ENCODE data around the gene CACNA1H. TPM values are rescaled to one million over a fixed set of nuclear protein-coding genes. Genes with fewer than 3 reads are reported as not detected.

CACNA1H gene
- total and polyA plus RNA-seq, 2 of the 8 experiments (the other 6 are each of a cell fraction or from before 2014, with no cell fraction given): 14.0 to 28.7 TPM

Other genes starting within 250 kb of the CACNA1H start
- 3.5 and 5.1 TPM in 2 replicates for gene LMF1, start 182.1 kb upstream of the CACNA1H start, total RNA-seq (2021; fragmentation: NEBNext Ultra II Directional; extraction: Animal tissue kit (Norgen Biotek cat#: 25700))
- gene LMF1, start 182.1 kb upstream of the CACNA1H start, polyA plus RNA-seq (2011; rRNA removed): 9.0 and 9.1 TPM in 2 replicates
- gene SOX8, start 171.3 kb upstream of the CACNA1H start, total RNA-seq (2021; fragmentation: NEBNext Ultra II Directional; extraction: Animal tissue kit (Norgen Biotek cat#: 25700)): 5.7 and 6.4 TPM in 2 replicates
- 2.2 and 4.5 TPM in 2 replicates for gene SOX8, start 171.3 kb upstream of the CACNA1H start, polyA plus RNA-seq (2011; rRNA removed)
- 0.31 and 0.56 TPM in 2 replicates for gene SSTR5, start 80.4 kb upstream of the CACNA1H start, total RNA-seq (2021; fragmentation: NEBNext Ultra II Directional; extraction: Animal tissue kit (Norgen Biotek cat#: 25700))
- 0.60 and 0.61 TPM in 2 replicates for gene SSTR5, start 80.4 kb upstream of the CACNA1H start, polyA plus RNA-seq (2011; rRNA removed)
- not detected in 2 replicates for gene C1QTNF8, start 56.9 kb upstream of the CACNA1H start, total RNA-seq (2021; fragmentation: NEBNext Ultra II Directional; extraction: Animal tissue kit (Norgen Biotek cat#: 25700))
- gene C1QTNF8, start 56.9 kb upstream of the CACNA1H start, polyA plus RNA-seq (2011; rRNA removed): not detected in 2 replicates
- not detected in 2 replicates for gene TPSG1, start 72.2 kb downstream of the CACNA1H start, total RNA-seq (2021; fragmentation: NEBNext Ultra II Directional; extraction: Animal tissue kit (Norgen Biotek cat#: 25700))
- not detected in 2 replicates for gene TPSG1, start 72.2 kb downstream of the CACNA1H start, polyA plus RNA-seq (2011; rRNA removed)
- not detected in 2 replicates for gene TPSB2, start 77.1 kb downstream of the CACNA1H start, total RNA-seq (2021; fragmentation: NEBNext Ultra II Directional; extraction: Animal tissue kit (Norgen Biotek cat#: 25700))
- 0.08 TPM in 1 of 2 replicates, not detected in the other for gene TPSB2, start 77.1 kb downstream of the CACNA1H start, polyA plus RNA-seq (2011; rRNA removed)
- gene TPSAB1, start 87.6 kb downstream of the CACNA1H start, total RNA-seq (2021; fragmentation: NEBNext Ultra II Directional; extraction: Animal tissue kit (Norgen Biotek cat#: 25700)): not detected in 2 replicates
- 0.09 TPM in 2 replicates for gene TPSAB1, start 87.6 kb downstream of the CACNA1H start, polyA plus RNA-seq (2011; rRNA removed)
- not detected in 2 replicates for gene TPSD1, start 103.0 kb downstream of the CACNA1H start, total RNA-seq (2021; fragmentation: NEBNext Ultra II Directional; extraction: Animal tissue kit (Norgen Biotek cat#: 25700))
- gene TPSD1, start 103.0 kb downstream of the CACNA1H start, polyA plus RNA-seq (2011; rRNA removed): 0.26 and 0.61 TPM in 2 replicates
- gene UBE2I, start 156.5 kb downstream of the CACNA1H start, total RNA-seq (2021; fragmentation: NEBNext Ultra II Directional; extraction: Animal tissue kit (Norgen Biotek cat#: 25700)): 268 and 272 TPM in 2 replicates
- gene UBE2I, start 156.5 kb downstream of the CACNA1H start, polyA plus RNA-seq (2011; rRNA removed): 148 and 162 TPM in 2 replicates
- 6.8 and 7.9 TPM in 2 replicates for gene BAIAP3, start 180.5 kb downstream of the CACNA1H start, total RNA-seq (2021; fragmentation: NEBNext Ultra II Directional; extraction: Animal tissue kit (Norgen Biotek cat#: 25700))
- 2.9 and 6.3 TPM in 2 replicates for gene BAIAP3, start 180.5 kb downstream of the CACNA1H start, polyA plus RNA-seq (2011; rRNA removed)
- gene TSR3, start 198.8 kb downstream of the CACNA1H start, total RNA-seq (2021; fragmentation: NEBNext Ultra II Directional; extraction: Animal tissue kit (Norgen Biotek cat#: 25700)): 45.9 and 52.3 TPM in 2 replicates
- 43.1 and 66.0 TPM in 2 replicates for gene TSR3, start 198.8 kb downstream of the CACNA1H start, polyA plus RNA-seq (2011; rRNA removed)
- 25.2 and 26.2 TPM in 2 replicates for gene GNPTG, start 198.8 kb downstream of the CACNA1H start, total RNA-seq (2021; fragmentation: NEBNext Ultra II Directional; extraction: Animal tissue kit (Norgen Biotek cat#: 25700))
- 51.2 and 73.3 TPM in 2 replicates for gene GNPTG, start 198.8 kb downstream of the CACNA1H start, polyA plus RNA-seq (2011; rRNA removed)